NCI-H1048 (cell line): ENCODE results near the gene CDKN2B-AS1.
A peak's percentile ranks its signal among the peaks of the same experiment; 100 is the strongest.

Experiments
- DNase-seq: peaks from one replicate; lab custom pipeline; 2025; lab: John Stamatoyannopoulos, UW

CDKN2B-AS1 gene

GRCh38 chr9:21982861-21983560 lies 11.6 kb upstream of the CDKN2B-AS1 start:
- DNase-seq: no peak

- no peak for DNase-seq
Observed at GRCh38 chr9:21983561-21983935, 11.0 kb upstream of the CDKN2B-AS1 start.

- no peak for DNase-seq
Observed at GRCh38 chr9:21984101-21984500, 10.5 kb upstream of the CDKN2B-AS1 start.

GRCh38 chr9:21985964-21986667 lies 8.5 kb upstream of the CDKN2B-AS1 start:
- no peak for DNase-seq

DNA sequence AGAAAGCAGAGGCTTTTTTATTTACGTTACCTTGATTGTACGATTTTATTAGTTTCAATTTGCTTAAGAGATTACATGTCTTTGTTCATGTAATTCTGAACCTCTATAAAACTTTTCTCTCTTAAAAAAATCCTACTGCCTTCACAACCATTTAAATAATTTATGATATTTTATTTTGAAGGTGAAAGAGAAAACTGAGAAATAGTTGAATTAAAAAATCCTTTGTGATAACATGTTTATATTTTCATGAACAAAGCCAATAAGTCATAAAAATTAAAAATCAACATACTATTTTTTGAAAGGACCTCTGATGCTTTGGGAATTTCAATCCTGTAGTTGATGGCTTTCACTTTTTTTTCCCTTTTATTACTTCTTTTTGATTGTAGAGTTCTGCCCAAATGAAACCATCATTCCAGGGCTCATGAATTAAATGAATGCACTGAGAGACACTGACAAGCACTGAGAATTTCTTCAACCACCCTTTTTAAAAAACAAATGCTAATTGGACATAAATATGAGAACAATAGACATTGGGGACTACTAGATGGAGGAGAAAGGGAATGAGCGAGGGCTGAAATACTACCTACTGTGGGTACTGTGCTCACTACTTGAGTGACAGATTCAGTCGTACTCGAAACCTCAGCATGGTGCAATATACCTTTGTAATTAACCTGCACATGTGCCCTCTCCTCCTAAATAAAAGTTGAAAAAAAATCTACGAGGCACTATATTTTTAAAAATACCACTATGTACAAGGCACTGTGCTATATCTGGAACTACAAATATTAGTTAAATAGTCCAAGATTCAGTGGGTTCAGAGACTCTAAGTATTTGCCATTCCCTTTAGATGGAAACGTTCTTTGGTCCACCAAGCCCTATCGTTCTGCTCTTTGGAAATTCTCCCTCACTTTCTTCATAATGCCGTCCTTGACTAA lies 6.3 kb upstream of the CDKN2B-AS1 start:
- no peak for DNase-seq

DNA sequence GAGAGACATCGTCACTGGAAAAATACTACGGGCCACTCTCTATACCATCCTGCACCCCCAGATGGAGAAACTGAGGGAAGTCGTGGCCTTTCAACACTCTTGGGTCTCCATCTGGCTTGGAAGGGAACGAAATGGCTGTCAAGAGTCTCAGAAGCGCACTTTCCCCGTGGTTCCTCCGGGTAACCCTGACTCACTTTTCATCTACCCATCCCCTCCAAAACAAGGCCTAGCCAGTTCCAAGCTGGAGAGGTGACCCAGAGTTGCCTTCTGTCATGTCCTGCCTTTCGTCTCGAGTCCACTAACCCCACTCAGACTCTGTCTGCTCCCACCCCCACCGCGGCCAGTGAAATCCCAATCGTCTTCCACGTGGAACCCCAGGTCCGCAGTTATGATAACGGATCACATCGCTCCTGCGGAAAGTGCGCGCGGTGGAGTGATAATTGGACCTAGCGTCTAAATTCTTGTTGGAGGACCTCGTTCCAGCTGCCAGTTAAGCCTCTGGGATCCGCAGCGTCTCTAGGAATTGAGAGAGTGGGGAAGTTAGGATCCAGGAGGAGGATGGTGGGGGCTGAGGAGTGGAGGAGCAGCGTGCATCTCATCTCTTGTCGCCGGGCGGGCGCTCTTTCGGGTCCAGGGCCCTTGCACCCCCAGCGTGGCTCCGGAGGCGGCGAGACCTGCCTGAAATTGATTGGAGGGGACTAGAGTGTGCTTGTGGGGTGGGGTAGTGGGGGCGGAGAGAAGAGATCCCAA lies 5.0 kb upstream of the CDKN2B-AS1 start:
- no peak for DNase-seq

DNA sequence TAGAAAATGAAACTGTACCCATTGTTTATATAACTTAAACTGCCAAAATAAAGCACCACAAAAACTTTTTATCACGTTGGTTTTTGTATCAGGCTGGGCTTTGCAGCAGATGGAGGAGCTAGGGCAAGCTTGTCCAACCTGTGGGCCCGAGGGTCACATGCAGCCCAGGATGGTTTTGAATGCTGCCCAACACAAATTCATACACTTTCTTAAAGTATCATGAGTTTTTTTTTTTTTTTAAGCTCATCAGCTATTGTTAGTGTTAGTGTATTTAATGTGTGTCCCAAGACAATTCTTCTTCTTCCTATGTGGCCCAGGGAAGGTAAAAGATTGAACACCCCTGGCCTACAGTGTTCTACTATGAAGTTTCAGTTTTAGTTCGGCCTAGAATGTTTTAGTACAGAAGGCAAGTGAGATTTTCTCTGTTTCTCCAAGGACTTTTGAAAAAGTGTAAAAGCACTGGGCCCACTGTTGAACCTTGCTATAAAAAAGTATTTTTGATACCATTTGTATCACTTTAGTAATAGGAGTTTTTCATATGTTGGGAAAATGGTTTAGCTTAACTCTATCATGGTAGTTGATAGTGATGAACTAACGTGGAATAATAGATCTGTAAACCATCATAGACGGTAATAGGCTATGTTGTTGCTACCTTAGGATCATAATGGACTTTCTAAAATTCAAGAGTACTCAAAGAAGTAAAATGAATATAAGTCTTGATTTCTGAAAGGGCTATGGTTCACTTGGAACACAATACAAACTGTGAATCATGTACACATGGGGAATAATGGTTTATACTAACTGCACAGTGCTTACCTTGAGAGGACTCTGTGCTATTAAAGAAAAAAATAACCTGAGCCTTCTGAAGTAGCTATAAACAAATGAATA lies 3.3 kb upstream of the CDKN2B-AS1 start:
- no peak for DNase-seq

DNA sequence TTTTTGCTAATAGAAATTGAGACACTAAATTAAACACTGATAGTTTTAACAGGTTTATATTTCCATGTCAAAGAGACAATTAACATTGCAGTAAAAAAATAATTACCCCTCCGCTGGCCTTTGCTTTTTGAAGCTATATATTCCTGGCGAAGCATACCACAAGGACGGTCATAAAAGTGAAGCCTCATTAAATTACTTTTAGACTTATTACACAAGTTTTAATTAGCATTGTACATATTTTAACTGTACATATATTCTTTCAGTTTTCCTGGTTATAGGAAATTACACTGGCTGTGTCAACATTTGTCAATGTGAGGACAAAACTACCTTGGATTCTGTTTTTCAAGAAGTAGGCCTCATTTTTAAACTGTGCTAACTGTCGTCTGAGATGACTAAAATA lies 1.6 kb upstream of the CDKN2B-AS1 start:
- no peak for DNase-seq

DNA sequence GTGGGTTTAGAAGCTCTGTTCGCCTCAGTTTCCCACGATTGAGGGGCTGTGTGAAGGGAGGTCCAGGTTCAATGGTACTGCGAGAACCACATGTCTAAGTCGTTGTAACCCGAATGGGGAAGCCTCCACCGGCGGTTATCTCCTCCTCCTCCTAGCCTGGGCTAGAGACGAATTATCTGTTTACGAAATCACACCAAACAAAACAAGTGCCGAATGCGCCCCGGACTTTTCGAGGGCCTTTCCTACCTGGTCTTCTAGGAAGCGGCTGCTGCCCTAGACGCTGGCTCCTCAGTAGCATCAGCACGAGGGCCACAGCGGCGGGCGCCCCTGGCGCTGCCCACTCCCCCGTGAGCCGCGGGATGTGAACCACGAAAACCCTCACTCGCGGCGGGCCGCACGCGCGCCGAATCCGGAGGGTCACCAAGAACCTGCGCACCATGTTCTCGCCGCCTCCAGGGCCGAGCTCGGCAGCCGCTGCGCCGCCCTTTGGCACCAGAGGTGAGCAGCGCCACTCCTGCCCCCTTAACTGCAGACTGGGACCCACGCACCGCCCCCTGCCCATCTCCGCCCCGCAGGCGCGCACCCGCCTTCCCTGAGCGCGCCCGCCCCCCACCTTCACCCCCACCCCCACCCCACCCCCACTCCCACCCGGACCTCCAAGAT lies 567 bp upstream of the CDKN2B-AS1 start, which contains the start of gene CDKN2A:
TSS of gene CDKN2A (minus strand) at position 500 of the 663 bp plus-strand sequence.
- no peak for DNase-seq

GRCh38 chr9:21995006-21995665 lies 545 bp downstream of the CDKN2B-AS1 start:
- peak; percentile 77 for DNase-seq

- no peak for DNase-seq
Observed at GRCh38 chr9:21995666-21996398, 1.2 kb downstream of the CDKN2B-AS1 start.

DNA sequence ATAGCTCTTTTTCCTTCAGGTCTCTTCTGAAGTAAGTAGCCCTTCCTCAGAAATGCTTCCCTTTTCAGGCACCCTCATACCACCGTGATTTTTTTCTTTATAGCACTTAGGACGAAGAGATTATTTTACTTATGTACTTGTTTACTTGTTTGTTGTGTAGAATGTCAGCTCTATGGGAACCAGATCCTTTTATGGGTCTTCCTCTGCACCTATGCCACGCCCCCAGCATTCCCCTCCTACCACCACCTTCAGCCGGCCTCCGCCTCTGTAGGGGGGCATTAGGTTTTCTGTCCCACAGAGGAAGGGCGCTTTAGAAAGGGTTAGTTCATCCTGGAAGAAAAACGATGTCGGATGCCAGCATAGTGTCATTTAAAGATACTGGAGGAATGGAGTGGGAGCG lies 1.8 kb downstream of the CDKN2B-AS1 start:
- no peak for DNase-seq

DNA sequence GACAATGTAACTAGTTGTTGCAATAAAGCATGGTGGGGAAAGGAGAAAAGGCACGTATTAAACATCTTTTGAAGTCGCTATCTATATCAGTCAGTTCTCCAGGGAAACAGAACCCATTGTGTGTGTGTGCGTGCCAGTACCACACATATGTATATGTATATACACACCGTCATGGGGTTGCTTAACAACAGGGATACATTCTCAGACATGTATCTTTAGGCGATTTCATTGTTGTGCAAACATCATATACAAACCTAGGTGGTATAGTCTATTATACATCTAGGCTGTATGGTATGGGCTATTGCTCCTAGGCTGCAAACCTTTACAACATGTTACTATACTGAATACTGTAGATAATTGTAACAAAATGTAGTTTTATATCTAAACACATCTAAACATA lies 2.3 kb downstream of the CDKN2B-AS1 start:
- DNase-seq: no peak

- DNase-seq: no peak
Observed at GRCh38 chr9:21997480-21997879, 2.9 kb downstream of the CDKN2B-AS1 start.

DNA sequence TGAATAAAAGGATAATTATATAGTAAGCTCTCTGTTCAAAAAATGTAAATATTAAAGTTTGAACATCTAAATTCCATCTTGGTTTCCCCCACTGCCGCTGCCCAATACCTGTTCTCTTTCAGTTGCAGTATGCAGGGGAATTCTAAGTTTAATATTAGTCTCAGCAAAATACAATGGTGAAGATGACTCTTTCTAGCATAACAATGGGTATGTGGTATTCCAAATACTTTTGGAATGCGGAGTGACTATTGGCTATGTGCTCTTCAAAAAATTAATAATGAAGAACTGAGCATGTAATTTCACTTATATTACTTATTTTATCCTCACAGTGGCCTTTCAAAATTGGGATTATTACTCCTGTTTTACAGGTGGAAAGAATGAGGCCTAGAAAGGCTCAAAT lies 3.4 kb downstream of the CDKN2B-AS1 start:
- no peak for DNase-seq

GRCh38 chr9:22002038-22002437 lies 7.4 kb downstream of the CDKN2B-AS1 start:
- no peak for DNase-seq

DNA sequence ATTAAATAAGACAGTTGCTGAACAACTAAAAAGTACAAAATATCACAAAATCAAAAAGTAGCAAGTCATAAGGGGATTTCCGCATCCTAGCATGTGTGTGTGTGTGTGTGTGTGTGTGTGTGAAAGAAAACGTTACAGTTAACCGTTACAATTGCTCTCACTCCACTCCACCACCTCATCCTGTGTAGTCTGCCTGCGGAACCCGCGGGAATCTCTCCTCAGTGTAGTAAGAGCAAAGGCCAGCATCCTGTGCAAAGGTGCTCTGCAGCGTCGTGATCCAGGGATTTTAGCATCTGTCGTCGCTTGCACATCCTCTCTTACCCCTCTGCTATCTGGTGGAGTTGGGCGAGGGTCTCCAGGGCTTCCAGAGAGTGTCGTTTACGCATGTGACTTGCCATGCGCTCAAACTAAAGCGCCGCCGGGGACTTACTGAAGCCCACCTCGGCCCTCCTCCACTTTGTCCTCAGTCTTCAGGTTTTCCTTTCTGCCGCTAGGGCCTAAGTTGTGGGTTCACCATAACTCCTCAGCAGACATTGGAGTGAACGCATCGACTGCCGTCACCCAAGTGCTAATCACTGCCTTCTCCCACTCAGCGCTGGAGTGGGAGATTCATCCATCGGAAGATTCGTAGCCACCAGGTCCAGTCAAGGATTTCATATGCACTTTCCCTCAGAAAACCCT lies 10.6 kb downstream of the CDKN2B-AS1 start:
- no peak for DNase-seq
